GM18909 (cell line): ENCODE results near the gene CDH4.

ENCODE experiments used
- ATAC-seq: cut with Tn5 transposase; IDR thresholded peaks from one replicate; pipeline ENCODE4 v1.9.1; 2021; ENCODE audit warnings: mild to moderate bottlenecking; ENCODE audit not compliant: unreplicated experiment, poor library complexity

CDH4 gene

DNA sequence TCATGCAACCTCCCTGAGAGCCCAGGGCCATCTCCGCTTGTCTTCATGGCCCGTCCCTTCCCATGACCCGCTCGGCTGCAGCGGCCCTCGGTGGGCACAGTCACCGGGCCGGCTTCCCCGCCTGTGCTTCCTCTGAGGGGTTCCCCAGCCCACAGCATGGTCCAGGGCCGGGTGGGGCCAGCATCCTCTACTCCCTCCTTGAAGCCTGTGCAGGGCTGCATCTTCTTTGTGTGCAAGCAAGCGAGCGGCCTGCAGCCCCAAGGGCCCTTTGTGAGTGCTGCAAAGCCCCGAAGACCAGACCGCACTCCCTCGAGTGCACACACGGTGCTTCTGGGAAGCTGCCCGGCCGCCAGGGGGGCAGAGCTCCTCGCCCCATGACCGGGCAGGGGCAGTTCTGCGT lies 547.9 kb downstream of the CDH4 start:
- no peak for ATAC-seq

GRCh38 chr20:61800359-61801064 lies 548.5 kb downstream of the CDH4 start:
- ATAC-seq, result no peak

DNA sequence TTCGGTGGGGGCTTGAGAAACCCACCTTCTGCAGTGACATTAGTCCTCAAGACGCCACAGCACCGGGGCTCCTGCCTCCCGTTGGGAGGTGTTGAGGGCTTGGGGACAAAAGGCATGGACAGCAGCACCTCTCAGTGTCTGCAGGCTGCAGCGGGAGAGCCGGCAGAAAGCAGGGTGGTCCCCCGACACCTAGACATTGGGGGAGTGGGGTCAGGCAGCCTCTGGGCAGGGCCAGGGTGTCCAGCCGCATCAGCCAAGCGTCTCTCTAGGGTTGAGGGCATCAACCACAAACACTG lies 549.0 kb downstream of the CDH4 start:
- ATAC-seq, result no peak

GRCh38 chr20:61801428-61801827 lies 549.4 kb downstream of the CDH4 start:
- ATAC-seq, result no peak

DNA sequence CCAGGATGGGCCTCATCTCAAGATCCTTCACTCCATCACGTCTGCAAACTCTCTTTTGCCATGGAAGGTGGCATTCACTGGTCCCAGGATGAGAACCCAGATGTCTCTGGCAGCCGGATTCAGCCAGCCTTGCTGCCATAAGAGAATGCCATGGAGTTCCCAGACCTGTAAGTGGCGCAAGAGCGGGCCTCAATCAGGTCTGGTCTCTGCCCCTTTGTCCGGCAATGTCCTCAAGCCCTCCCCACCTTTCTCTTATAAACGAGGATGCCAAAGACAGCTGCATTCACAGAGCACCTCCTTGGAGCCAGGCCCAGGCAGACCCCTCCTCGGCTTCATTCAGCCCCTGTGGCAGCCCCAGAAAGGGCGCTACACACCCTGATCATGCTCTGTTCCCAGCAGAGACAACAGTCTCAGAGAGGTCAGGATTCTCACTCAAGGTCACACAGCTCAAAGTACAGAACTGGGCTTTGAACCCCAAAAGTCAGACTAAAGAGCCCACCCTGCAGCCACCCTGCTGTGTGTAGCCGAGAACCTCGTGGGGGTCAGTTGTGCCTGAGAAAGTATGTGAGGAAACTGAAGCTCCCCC lies 549.9 kb downstream of the CDH4 start:
- no peak for ATAC-seq

DNA sequence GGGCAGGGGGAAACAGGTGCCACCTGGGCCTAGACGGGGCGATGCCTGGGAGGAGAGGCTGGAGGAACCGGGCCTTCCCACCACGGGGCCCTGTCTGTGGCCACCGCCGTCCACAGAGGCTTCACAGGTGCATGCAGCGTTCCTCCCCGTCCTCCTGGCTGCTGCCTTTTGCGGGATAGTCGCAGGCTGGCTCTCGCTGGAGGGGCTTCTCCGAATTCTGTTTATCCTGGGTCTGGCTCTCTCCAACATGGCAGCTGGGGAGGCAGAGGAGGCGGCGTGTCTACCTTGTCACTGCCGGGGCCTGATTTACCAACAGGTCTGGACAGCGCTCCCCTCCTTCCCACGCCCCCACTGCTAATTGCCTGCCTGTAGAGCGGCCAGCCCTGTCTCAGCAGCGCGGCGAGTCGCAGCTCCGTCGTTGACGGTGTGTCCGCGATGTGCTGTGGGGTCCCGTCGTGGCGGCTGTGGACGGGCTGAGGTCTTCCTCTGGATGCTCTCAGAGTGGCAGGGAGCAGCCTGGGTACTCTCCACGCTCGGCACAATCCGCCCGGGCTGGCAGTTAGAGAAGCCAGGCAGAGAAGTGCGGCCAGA lies 550.8 kb downstream of the CDH4 start:
- no peak for ATAC-seq

GRCh38 chr20:61803416-61803914 lies 551.4 kb downstream of the CDH4 start:
- no peak for ATAC-seq

DNA sequence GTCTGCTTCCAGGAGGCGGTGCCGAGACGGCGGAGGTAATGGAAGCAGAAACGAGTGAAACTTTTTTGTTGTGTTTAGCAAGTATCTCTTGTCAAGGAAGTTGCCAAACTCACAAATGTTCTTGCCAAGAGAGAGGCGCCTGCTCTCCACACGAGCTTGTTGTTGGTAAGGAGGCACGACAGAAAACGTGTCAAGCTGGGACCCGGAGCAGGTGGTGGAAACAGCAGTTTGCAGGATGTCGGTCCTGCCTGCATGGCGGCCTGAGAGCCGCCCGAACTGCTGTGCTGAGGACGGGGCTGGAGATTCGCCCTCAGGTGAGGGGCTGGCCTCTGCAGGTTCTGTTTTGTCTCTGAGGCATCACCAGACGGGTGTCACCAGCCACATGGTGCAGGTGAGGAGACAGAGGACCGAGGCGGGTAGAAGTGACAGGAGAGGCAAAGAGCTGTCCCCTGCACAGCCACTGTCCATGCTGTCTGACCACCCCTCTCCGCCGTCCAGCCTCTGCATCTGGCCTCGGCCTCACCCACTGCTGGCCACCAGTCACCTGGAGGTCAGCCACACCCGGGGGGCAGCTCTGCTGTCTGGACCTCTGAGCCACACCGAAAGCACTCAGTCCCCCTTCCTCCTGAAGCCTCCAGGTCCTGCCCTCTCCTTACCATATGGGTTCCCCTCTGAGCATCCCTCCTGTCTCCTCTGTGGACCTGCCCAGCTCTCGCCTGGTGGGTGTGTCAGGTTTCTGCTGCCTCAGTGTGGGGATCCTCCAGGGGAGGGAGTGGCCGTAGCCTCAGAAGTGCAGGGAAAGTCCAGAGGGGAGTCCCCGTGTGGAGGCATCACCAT lies 552.1 kb downstream of the CDH4 start:
- no peak for ATAC-seq

DNA sequence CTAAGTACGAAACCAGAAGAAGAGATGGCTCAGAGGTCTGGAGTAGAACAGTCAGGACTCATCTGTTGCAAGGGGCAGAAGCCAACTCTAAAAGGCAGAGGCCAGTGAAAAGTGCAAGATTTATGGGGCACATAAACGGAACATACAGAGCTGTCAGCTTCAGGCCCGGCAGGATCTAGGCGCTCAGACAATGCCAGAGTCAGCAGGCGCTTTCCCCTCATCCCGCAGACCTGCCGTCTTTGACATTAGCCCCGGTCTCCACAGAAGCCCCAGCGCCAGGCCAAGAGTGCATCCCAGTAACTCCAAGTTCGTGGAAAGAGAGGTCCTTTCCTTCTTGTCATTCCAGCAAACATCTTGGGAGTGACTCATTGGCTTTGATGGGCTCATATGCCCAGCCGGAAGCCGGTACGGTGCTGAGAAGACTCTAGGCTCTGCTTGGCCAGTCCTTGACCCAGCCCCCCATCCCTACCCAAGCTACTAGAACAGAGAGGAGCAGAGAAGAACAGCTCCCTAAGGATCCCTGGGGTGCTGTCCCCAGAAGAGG lies 552.8 kb downstream of the CDH4 start:
- ATAC-seq, result no peak

GRCh38 chr20:61805365-61805764 lies 553.3 kb downstream of the CDH4 start:
- ATAC-seq, result no peak

GRCh38 chr20:61805781-61806180 lies 553.7 kb downstream of the CDH4 start:
- ATAC-seq, result no peak

DNA sequence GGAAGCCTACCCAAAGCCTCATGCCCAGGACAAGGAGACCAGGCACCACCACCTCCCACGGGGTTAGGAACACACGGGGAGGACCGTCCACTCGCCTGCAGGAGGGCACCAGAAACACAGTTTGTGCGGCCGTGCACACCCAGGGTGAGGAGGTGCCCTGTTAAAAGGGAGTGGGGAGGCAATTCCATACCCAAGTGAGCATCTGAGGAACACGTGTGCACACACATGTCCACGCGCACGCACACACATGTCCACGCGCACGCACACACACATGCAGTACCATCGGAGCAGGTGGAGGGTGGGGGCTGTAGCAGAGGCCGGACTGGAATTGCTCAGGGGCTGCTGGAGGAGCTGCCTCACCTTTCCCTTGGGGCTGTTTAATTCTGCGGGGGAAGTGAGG lies 554.3 kb downstream of the CDH4 start:
- ATAC-seq, result no peak

DNA sequence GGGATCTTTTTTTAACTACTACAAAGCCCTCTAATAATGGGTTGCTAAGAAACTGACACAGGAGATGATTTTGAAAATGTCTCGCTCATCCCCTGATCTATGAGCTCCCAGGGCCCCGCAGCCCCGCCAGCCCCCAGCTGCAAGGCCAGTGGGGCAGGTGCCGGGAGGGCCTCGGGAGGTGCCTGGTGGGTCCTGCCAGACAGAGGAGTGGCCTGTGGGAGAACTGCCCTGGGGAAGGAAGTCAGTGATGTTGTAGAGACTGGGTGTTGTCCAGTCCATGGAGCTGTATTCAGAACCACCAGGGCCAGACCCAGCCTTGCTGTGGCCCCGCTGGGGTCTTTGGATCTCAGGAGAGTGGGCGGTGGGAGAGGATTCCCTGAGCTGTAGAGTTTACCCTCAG lies 554.9 kb downstream of the CDH4 start:
- ATAC-seq, result no peak

DNA sequence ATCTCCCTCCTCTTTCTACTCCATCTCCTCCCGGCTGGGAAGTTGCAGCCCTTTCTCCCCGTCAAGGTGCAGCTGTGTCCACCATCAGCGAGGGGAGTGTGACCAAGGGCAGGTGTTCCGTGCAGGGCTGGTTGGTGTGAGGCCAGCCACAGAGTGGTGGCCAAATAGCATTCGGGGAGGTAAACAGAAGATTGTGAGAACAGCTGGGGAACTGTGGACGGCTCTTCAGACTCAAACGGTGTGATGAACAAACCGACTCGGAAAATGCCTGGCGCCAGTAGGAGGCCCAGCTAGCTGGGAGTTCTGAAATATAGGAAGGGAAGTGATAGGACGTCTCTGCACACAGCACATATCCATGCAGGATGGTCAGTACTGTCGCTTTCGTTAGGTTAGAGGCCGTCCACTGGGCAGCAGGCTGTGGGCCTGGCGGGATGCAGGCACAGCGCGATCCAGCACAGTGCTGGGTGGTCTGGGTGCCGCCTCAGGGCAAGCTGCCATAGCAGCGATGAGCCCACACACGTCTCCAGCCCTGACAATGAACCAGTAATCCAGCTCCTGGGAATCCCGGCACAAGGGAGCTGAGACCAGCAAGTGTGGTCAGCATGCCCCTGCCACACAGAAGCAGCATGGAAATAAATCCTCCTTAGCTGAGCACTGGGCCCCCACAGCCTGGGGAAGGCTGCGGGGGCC lies 555.6 kb downstream of the CDH4 start:
- ATAC-seq, result no peak

DNA sequence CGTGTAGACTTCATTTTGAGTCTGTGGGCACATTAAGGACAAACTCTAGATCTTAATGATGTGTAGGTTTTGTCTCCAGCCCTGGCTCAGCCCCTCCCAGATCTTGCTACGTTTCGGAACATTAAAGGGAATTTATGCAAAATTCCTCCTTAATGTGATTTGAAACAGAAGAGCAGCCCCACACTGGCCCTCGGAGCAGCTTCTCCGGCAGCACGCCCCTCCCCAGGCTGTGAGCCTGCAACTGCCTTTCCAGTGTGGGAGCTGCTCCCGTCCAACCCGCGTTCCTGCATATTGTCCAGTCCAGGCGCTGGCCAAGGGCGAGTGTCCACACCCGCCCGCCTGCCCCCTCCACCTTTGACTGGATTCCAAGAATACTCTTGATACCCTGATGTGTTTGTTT lies 556.4 kb downstream of the CDH4 start:
- no peak for ATAC-seq

- ATAC-seq, result no peak
Observed at GRCh38 chr20:61809006-61809770, 557.1 kb downstream of the CDH4 start.

- ATAC-seq, result no peak
Observed at GRCh38 chr20:61810066-61810737, 558.1 kb downstream of the CDH4 start.

- ATAC-seq, result no peak
Observed at GRCh38 chr20:61810738-61811135, 558.7 kb downstream of the CDH4 start.

GRCh38 chr20:61811166-61811565 lies 559.1 kb downstream of the CDH4 start:
- ATAC-seq, result no peak
